GM12878 (cell line): ENCODE data around the gene RNF220. TPM values are rescaled to one million over a fixed set of nuclear protein-coding genes. Genes with fewer than 3 reads are reported as not detected.

Experiments
- ATAC-seq: fragments of 200-7000 bp; cut with Tn5 transposase; 3 replicates; pipeline ENCODE4 v1.9.1; 2020; ENCODE audit warnings: mild to moderate bottlenecking, moderate library complexity
- BruUV-seq: library from RNA; stranded (reverse); fragments of 400-500 nt; replicated peaks from 2 replicates; lab custom pipeline; 2021; lab: Mats Ljungman, UMichigan
- CTCF ChIA-PET: fragments of 300-600 bp; sonication (Branson Sonifier 250); formaldehyde crosslinking; extraction: SDS; loops from one replicate; lab custom pipeline; 2021; ENCODE audit warnings: inconsistent platforms; lab: Yijun Ruan, JAX
- POLR2A ChIA-PET: fragments of 350-600 bp; formaldehyde crosslinking; extraction: SDS; loops from one replicate; lab custom pipeline; 2021; ENCODE audit warnings: inconsistent platforms; lab: Charles Lee
- RAD21 ChIA-PET: fragments of 300-600 bp; sonication (Branson Sonifier 250); formaldehyde crosslinking; loops from one replicate; lab custom pipeline; 2023; ENCODE audit warnings: antibody characterized with exemption; ENCODE audit not compliant: unreplicated experiment; lab: Charles Lee
- SMC1A ChIA-PET: fragments of 300-600 bp; sonication (Branson Sonifier 250); formaldehyde crosslinking; loops from one replicate; lab custom pipeline; 2023; ENCODE audit not compliant: unreplicated experiment, uncharacterized antibody; lab: Charles Lee
- DNase-seq: peaks from one replicate; pipeline ENCODE4 v3.0.0-alpha.2; 2011; ENCODE audit warnings: low read depth, low spot score
- FAIRE-seq: peaks from 3 replicates; lab custom pipeline; 2011; peaks lifted over from hg19 to GRCh38; lab: Jason Lieb, UNC
- H2AFZ ChIP-seq: 2 replicates; pipeline ENCODE4 v1.6.0; 2011; ENCODE audit warnings: low read depth, low read length, control low read depth; ENCODE audit not compliant: control insufficient read depth
- H3K27ac ChIP-seq: 2 replicates; pipeline ENCODE4 v1.5.1; 2011; ENCODE audit warnings: control low read depth; ENCODE audit not compliant: control insufficient read depth, insufficient read depth
- H3K27me3 ChIP-seq, 2 experiments: replicated peaks in 1 of 2; 2 replicates each; pipeline versions ENCODE4 v1.6.0 to v1.6.1; 2011; ENCODE audit warnings: low read length in 1 of 2; ENCODE audit not compliant: control insufficient read depth in 2 of 2, insufficient read depth in 2 of 2
- H3K36me3 ChIP-seq, 2 experiments: 2 replicates each; pipeline ENCODE4 v1.5.1; 2011; ENCODE audit warnings: low read length in 1 of 2; ENCODE audit not compliant: control insufficient read depth in 2 of 2, insufficient read depth in 2 of 2
- H3K4me1 ChIP-seq: 2 replicates; pipeline ENCODE4 v1.6.1; 2011; ENCODE audit warnings: mild to moderate bottlenecking, low read length, moderate library complexity, mixed read lengths; ENCODE audit not compliant: control insufficient read depth, insufficient read depth
- H3K4me2 ChIP-seq: 2 replicates; pipeline ENCODE4 v1.6.0; 2011; ENCODE audit warnings: control low read depth; ENCODE audit not compliant: control insufficient read depth, insufficient read depth
- H3K4me3 ChIP-seq: fragments of 200-600 bp; sonication (generic); 2 replicates; pipeline ENCODE4 v1.5.1; 2016
- H3K79me2 ChIP-seq: 2 replicates; pipeline ENCODE4 v1.6.0; 2011; ENCODE audit warnings: low read length; ENCODE audit not compliant: control insufficient read depth, insufficient read depth
- H3K9ac ChIP-seq: 2 replicates; pipeline ENCODE4 v1.8.0; 2011; ENCODE audit warnings: low read length, control low read depth, mixed read lengths; ENCODE audit not compliant: control insufficient read depth, insufficient read depth
- H3K9me3 ChIP-seq: replicated peaks from 3 replicates; pipeline ENCODE4 v1.5.1; 2011; ENCODE audit warnings: mild to moderate bottlenecking, low read length; ENCODE audit not compliant: control insufficient read depth, insufficient read depth
- H4K20me1 ChIP-seq: 2 replicates; pipeline ENCODE4 v1.6.0; 2011; ENCODE audit not compliant: control insufficient read depth, insufficient read depth
- BCL11A ChIP-seq: IDR thresholded peaks from 2 replicates; pipeline ENCODE4 v1.6.1; 2011; ENCODE audit warnings: low read depth, low read length
- CBX3 ChIP-seq: fragments of 200-600 bp; sonication (generic); IDR thresholded peaks from 2 replicates; pipeline ENCODE4 v1.6.1; 2016; ENCODE audit warnings: low read depth, borderline replicate concordance
- CHD4 ChIP-seq: fragments of 200-600 bp; sonication (generic); IDR thresholded peaks from 2 replicates; pipeline ENCODE4 v1.6.1; 2016; ENCODE audit warnings: mild to moderate bottlenecking
- EZH2 ChIP-seq: IDR thresholded peaks from 2 replicates; pipeline ENCODE4 v1.6.1; 2012; ENCODE audit warnings: low read depth, mild to moderate bottlenecking, control low read depth, inconsistent platforms, low read length, borderline replicate concordance; ENCODE audit not compliant: control insufficient read depth
- GATAD2B ChIP-seq: fragments of 450-650 bp; conservative IDR thresholded peaks from 2 replicates; pipeline ENCODE4 v1.6.1; 2017; ENCODE audit warnings: low read depth, mild to moderate bottlenecking, moderate library complexity
- MEF2B ChIP-seq: fragments of 450-650 bp; IDR thresholded peaks from 2 replicates; pipeline ENCODE4 v1.6.1; 2018; ENCODE audit warnings: mild to moderate bottlenecking, moderate library complexity; ENCODE audit not compliant: partially characterized antibody, poor library complexity, severe bottlenecking
- RFX5 ChIP-seq: IDR thresholded peaks from 2 replicates; pipeline ENCODE4 v1.6.1; 2011; ENCODE audit warnings: low read depth, low read length, improper control_type of control experiment
- TAF1 ChIP-seq: IDR thresholded peaks from 2 replicates; pipeline ENCODE4 v1.6.1; 2011; ENCODE audit warnings: mild to moderate bottlenecking, low read depth, low read length, borderline replicate concordance
- TCF3 ChIP-seq: IDR thresholded peaks from 2 replicates; pipeline ENCODE4 v1.6.1; 2012; ENCODE audit warnings: low read depth, mild to moderate bottlenecking, low read length, borderline replicate concordance; ENCODE audit not compliant: insufficient read depth
- TCF7 ChIP-seq: IDR thresholded peaks from 2 replicates; pipeline ENCODE4 v1.6.1; 2014; ENCODE audit warnings: antibody characterized with exemption, borderline replicate concordance
- WGBS: methylation state at CpG from one replicate; pipeline ENCODE4 v1.1.6; 2016; ENCODE audit warnings: low lambda C conversion rate; ENCODE audit not compliant: insufficient replicate concordance, insufficient coverage; ENCODE audit errors: missing lambda C conversion rate; 5-methylcytosine and 5-hydroxymethylcytosine counted together
- in situ Hi-C: fragments of 300-500 bp; cut with MboI; formaldehyde crosslinking; loops from 9 replicates; pipeline ENCODE4 v1.14.3; 2018; ENCODE audit warnings: mixed read lengths
- intact Hi-C: fragments of 100-400 bp; cut with micrococcal nuclease; formaldehyde crosslinking; loops from one replicate; pipeline ENCODE4 v1.14.2; 2022; ENCODE audit not compliant: unreplicated experiment
- polyA plus RNA-seq, 11 experiments: library from polyadenylated mRNA; depleted of rRNA in 4 of 11; unstranded in 6 of 11; stranded (reverse) in 5 of 11; fragments of >200 nt; fragmentation: Nextera tagmentation in 4 of 11; fragmentation: Illumina TruSeq in 1 of 11; extraction: Ambion mirVana in 4 of 11; extraction: Trizol in 1 of 11; gene quantifications; 1 replicate in 1 of 11; 2 replicates in 10 of 11; pipeline versions ENCODE4 v1.2.1 to v1.2.3, GENCODE V29; 2011 to 2016; ENCODE audit warnings: inconsistent platforms in 2 of 11, missing spikeins in 2 of 11, low read depth in 1 of 11
- total RNA-seq, 4 experiments: library from RNA; depleted of rRNA in 3 of 4; stranded (reverse); fragments of >200 nt in 3 of 4; fragmentation: Illumina TruSeq in 1 of 4; extraction: Trizol in 1 of 4; gene quantifications; 2 replicates each; pipeline versions ENCODE4 v1.2.1 to v1.2.3, GENCODE V29; 2013 to 2021
- TF ChIP-seq, protein P1 (sequence below): fragments of 450-650 bp; IDR thresholded peaks from 2 replicates; pipeline ENCODE4 v1.6.1; 2017; ENCODE audit warnings: antibody characterized with exemption, mild to moderate bottlenecking, moderate library complexity
- TF ChIP-seq, protein P2 (sequence below): IDR thresholded peaks from 2 replicates; pipeline ENCODE4 v1.6.1; 2011; ENCODE audit warnings: borderline replicate concordance, low read depth, mild to moderate bottlenecking, moderate library complexity, low read length; ENCODE audit not compliant: insufficient read depth, poor library complexity, severe bottlenecking
- TF ChIP-seq, protein P3 (sequence below): fragments of 450-650 bp; IDR thresholded peaks from 2 replicates; pipeline ENCODE4 v1.6.1; 2017; ENCODE audit warnings: mild to moderate bottlenecking, low read depth, inconsistent platforms; ENCODE audit not compliant: poor library complexity, severe bottlenecking
- TF ChIP-seq, protein P4 (sequence below): fragments of 450-650 bp; IDR thresholded peaks from 2 replicates; pipeline ENCODE4 v1.6.1; 2016; ENCODE audit warnings: mild to moderate bottlenecking

Gene RNF220
- total and polyA plus RNA-seq, 10 of the 15 experiments (the other 5 are each of a cell fraction or from before 2014, with no cell fraction given) = 4.6 to 84.1 (median 53.7) TPM

DNA sequence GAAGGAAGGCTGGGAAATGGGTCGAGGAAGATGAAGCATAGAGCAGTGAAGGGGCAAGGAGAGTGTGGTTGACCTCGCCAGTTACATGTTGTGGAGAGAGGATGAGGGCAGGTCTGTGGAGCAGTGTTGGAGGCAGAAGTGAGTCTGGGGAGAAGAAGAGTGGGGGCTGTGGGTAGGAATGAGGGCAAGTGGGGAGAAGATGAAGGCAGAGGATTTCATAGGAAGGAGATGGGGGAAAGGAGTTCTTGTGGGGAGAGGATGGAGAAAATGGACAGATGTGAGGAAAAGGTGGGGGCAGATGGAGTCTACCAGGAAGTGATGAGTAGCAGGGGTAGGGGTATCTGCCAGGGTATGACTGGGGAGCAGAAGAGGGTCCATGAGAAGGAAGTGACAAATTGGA lies 273.1 kb downstream of the RNF220 start:
- intact Hi-C loops = no loop called here

More for the DNA sequence above, 273.1 kb downstream of the RNF220 start:
- in situ Hi-C loops = no loop called here
- FAIRE-seq (no peak), ATAC-seq (no peak), DNase-seq (no peak)
- ChIA-PET RAD21 (interaction anchor here (0.9 kb wide), 1 partner anchor 27 kb away, joined by 3 read pairs; no protein-coding TSS in a partner anchor), CTCF (interaction anchor here (0.6 to 3.6 kb wide), 3 partner anchors 16 to 356 kb away, joined by 3 to 18 read pairs (median 16); no protein-coding TSS in a partner anchor), POLR2A (no interaction called here)
- Histone ChIP-seq H3K79me2 (peaks cover 5% of the 10 kb centered on the region), H2AFZ (no peak overlapping the region), H3K27me3 (no peaks in the 10 kb centered on the region), H3K4me2 (peak overlapping the region; percentile 41; the same call in 1 of the 2 replicates), H3K9me3 (no peaks in the 10 kb centered on the region), H3K4me1 (peaks cover 42% of the 10 kb centered on the region)
- TF ChIP-seq, protein P1, sequence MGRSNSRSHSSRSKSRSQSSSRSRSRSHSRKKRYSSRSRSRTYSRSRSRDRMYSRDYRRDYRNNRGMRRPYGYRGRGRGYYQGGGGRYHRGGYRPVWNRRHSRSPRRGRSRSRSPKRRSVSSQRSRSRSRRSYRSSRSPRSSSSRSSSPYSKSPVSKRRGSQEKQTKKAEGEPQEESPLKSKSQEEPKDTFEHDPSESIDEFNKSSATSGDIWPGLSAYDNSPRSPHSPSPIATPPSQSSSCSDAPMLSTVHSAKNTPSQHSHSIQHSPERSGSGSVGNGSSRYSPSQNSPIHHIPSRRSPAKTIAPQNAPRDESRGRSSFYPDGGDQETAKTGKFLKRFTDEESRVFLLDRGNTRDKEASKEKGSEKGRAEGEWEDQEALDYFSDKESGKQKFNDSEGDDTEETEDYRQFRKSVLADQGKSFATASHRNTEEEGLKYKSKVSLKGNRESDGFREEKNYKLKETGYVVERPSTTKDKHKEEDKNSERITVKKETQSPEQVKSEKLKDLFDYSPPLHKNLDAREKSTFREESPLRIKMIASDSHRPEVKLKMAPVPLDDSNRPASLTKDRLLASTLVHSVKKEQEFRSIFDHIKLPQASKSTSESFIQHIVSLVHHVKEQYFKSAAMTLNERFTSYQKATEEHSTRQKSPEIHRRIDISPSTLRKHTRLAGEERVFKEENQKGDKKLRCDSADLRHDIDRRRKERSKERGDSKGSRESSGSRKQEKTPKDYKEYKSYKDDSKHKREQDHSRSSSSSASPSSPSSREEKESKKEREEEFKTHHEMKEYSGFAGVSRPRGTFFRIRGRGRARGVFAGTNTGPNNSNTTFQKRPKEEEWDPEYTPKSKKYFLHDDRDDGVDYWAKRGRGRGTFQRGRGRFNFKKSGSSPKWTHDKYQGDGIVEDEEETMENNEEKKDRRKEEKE = no peak
- TF ChIP-seq TCF7 (no peak), TCF3 (no peak), RFX5 (no peak), MEF2B (no peak), TAF1 (no peak), BCL11A (no peak), GATAD2B (no peak), EZH2 (no peak), CBX3 (no peak), CHD4 (no peak)
- TF ChIP-seq, protein P2, sequence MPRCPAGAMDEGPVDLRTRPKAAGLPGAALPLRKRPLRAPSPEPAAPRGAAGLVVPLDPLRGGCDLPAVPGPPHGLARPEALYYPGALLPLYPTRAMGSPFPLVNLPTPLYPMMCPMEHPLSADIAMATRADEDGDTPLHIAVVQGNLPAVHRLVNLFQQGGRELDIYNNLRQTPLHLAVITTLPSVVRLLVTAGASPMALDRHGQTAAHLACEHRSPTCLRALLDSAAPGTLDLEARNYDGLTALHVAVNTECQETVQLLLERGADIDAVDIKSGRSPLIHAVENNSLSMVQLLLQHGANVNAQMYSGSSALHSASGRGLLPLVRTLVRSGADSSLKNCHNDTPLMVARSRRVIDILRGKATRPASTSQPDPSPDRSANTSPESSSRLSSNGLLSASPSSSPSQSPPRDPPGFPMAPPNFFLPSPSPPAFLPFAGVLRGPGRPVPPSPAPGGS = no peak
- TF ChIP-seq, protein P3, sequence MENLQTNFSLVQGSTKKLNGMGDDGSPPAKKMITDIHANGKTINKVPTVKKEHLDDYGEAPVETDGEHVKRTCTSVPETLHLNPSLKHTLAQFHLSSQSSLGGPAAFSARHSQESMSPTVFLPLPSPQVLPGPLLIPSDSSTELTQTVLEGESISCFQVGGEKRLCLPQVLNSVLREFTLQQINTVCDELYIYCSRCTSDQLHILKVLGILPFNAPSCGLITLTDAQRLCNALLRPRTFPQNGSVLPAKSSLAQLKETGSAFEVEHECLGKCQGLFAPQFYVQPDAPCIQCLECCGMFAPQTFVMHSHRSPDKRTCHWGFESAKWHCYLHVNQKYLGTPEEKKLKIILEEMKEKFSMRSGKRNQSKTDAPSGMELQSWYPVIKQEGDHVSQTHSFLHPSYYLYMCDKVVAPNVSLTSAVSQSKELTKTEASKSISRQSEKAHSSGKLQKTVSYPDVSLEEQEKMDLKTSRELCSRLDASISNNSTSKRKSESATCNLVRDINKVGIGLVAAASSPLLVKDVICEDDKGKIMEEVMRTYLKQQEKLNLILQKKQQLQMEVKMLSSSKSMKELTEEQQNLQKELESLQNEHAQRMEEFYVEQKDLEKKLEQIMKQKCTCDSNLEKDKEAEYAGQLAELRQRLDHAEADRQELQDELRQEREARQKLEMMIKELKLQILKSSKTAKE = no peak
- TF ChIP-seq, protein P4, sequence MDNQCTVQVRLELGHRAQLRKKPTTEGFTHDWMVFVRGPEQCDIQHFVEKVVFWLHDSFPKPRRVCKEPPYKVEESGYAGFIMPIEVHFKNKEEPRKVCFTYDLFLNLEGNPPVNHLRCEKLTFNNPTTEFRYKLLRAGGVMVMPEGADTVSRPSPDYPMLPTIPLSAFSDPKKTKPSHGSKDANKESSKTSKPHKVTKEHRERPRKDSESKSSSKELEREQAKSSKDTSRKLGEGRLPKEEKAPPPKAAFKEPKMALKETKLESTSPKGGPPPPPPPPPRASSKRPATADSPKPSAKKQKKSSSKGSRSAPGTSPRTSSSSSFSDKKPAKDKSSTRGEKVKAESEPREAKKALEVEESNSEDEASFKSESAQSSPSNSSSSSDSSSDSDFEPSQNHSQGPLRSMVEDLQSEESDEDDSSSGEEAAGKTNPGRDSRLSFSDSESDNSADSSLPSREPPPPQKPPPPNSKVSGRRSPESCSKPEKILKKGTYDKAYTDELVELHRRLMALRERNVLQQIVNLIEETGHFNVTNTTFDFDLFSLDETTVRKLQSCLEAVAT = no peak
- TF ChIP-seq, all 136 proteins: peak for 0
- Histone ChIP-seq H3K36me3 (no peaks in the 10 kb centered on the region), H3K4me3 (no peak overlapping the region), H3K27ac (no peak overlapping the region), H4K20me1 (no peaks in the 10 kb centered on the region), H3K9ac (no peak overlapping the region)
- WGBS = 29% methylated on average over 2 of the region's 2 CpGs
- SMC1A ChIA-PET = interaction anchor here (1.6 to 6.7 kb wide), 2 partner anchors 9 to 16 kb away, joined by 5 to 76 read pairs; no protein-coding TSS in a partner anchor
- BruUV-seq = no TSS peak
